HepG2 (cell line): Measurements from ENCODE around the gene PHLDB1. TPM values are rescaled to one million over a fixed set of nuclear protein-coding genes. Genes with fewer than 3 reads are reported as not detected.

Source experiments
- AGO1 ChIP-seq: fragments of 200-400 bp; formaldehyde crosslinking; IDR thresholded peaks from 2 replicates; pipeline ENCODE4 v1.6.1; 2017; ENCODE audit warnings: mild to moderate bottlenecking, low read depth, low read length, moderate library complexity; ENCODE audit not compliant: poor library complexity, severe bottlenecking
- CC2D1A ChIP-seq: sonication (generic); formaldehyde crosslinking; IDR thresholded peaks from 2 replicates; pipeline ENCODE4 v1.8.1; 2023; ENCODE audit warnings: mild to moderate bottlenecking, missing genetic modification reagents
- CEBPB ChIP-seq: IDR thresholded peaks from 2 replicates; pipeline ENCODE4 v1.6.1; 2011; ENCODE audit warnings: low read depth, low read length, improper control_type of control experiment, borderline replicate concordance
- CEBPG ChIP-seq: IDR thresholded peaks from 2 replicates; pipeline ENCODE4 v1.6.1; 2016
- ETV5 ChIP-seq: IDR thresholded peaks from 2 replicates; pipeline ENCODE4 v1.6.1; 2018; ENCODE audit warnings: missing biosample characterization, missing genetic modification reagents, inconsistent platforms, borderline replicate concordance
- GTF2F1 ChIP-seq: fragments of 150-350 bp; IDR thresholded peaks from 2 replicates; pipeline ENCODE4 v1.6.1; 2014; ENCODE audit warnings: low read length
- HCFC1 ChIP-seq: fragments of 150-350 bp; IDR thresholded peaks from 2 replicates; pipeline ENCODE4 v1.6.1; 2014; ENCODE audit warnings: low read depth, low read length
- JUNB ChIP-seq: sonication (generic); formaldehyde crosslinking; IDR thresholded peaks from 2 replicates; pipeline ENCODE4 v1.8.0; 2022; ENCODE audit warnings: missing genetic modification reagents, mild to moderate bottlenecking, borderline replicate concordance
- KLF12 ChIP-seq: sonication (generic); formaldehyde crosslinking; IDR thresholded peaks from 2 replicates; pipeline ENCODE4 v1.4.0; 2020; ENCODE audit warnings: missing genetic modification reagents, borderline replicate concordance
- MXI1 ChIP-seq: IDR thresholded peaks from 3 replicates; pipeline ENCODE4 v1.6.1; 2012; ENCODE audit warnings: low read depth, low read length, inconsistent platforms, borderline replicate concordance
- MYC ChIP-seq: sonication (generic); formaldehyde crosslinking; IDR thresholded peaks from 2 replicates; pipeline ENCODE4 v1.9.0; 2021; ENCODE audit warnings: missing genetic modification reagents, borderline replicate concordance
- SMC3 ChIP-seq: IDR thresholded peaks from 2 replicates; pipeline ENCODE4 v1.6.1; 2011; ENCODE audit warnings: low read length, improper control_type of control experiment
- SP4 ChIP-seq: sonication (generic); formaldehyde crosslinking; IDR thresholded peaks from 2 replicates; pipeline ENCODE4 v1.8.1; 2023; ENCODE audit warnings: mild to moderate bottlenecking, missing genetic modification reagents
- SP5 ChIP-seq: IDR thresholded peaks from 2 replicates; pipeline ENCODE4 v1.6.1; 2016; ENCODE audit warnings: low read depth, borderline replicate concordance
- TBL1XR1 ChIP-seq: fragments of 150-350 bp; IDR thresholded peaks from 2 replicates; pipeline ENCODE4 v1.6.1; 2014; ENCODE audit warnings: borderline replicate concordance, low read length; ENCODE audit not compliant: partially characterized antibody
- TRIM22 ChIP-seq: fragments of 450-650 bp; IDR thresholded peaks from 2 replicates; pipeline ENCODE4 v1.6.1; 2017
- ZBTB2 ChIP-seq: sonication (generic); formaldehyde crosslinking; IDR thresholded peaks from 2 replicates; pipeline ENCODE4 v1.8.0; 2022; ENCODE audit warnings: low read depth, missing genetic modification reagents
- ZBTB25 ChIP-seq: IDR thresholded peaks from 2 replicates; pipeline ENCODE4 v1.6.1; 2018; ENCODE audit warnings: missing genetic modification reagents
- ZNF12 ChIP-seq: sonication (generic); formaldehyde crosslinking; IDR thresholded peaks from 2 replicates; pipeline ENCODE4 v1.5.0; 2020; ENCODE audit warnings: missing genetic modification reagents
- ZNF232 ChIP-seq: sonication (generic); formaldehyde crosslinking; IDR thresholded peaks from 2 replicates; pipeline ENCODE4 v1.4.0; 2020; ENCODE audit warnings: missing genetic modification reagents, borderline replicate concordance
- ZNF333 ChIP-seq: sonication (generic); formaldehyde crosslinking; IDR thresholded peaks from 2 replicates; pipeline ENCODE4 v1.4.0; 2020; ENCODE audit warnings: mild to moderate bottlenecking, missing genetic modification reagents, borderline replicate concordance
- ZNF337 ChIP-seq: sonication (generic); formaldehyde crosslinking; IDR thresholded peaks from 2 replicates; pipeline ENCODE4 v1.5.1; 2020; ENCODE audit warnings: missing genetic modification reagents, low read depth, mild to moderate bottlenecking, borderline replicate concordance
- ZNF33B ChIP-seq: sonication (generic); formaldehyde crosslinking; IDR thresholded peaks from 2 replicates; pipeline ENCODE4 v1.5.1; 2020; ENCODE audit warnings: mild to moderate bottlenecking, missing genetic modification reagents
- ZNF513 ChIP-seq: sonication (generic); formaldehyde crosslinking; conservative IDR thresholded peaks from 2 replicates; pipeline ENCODE4 v1.5.0; 2020; ENCODE audit warnings: missing genetic modification reagents
- ZNF572 ChIP-seq: sonication (generic); formaldehyde crosslinking; IDR thresholded peaks from 2 replicates; pipeline ENCODE4 v1.5.1; 2020; ENCODE audit warnings: mild to moderate bottlenecking, missing genetic modification reagents
- polyA plus RNA-seq, 8 experiments: library from polyadenylated mRNA; depleted of rRNA in 3 of 8; stranded (reverse) in 7 of 8; unstranded in 1 of 8; fragments of >200 nt; fragmentation: Illumina TruSeq in 4 of 8; extraction: Trizol in 4 of 8; gene quantifications; 2 replicates each; pipeline versions ENCODE4 v1.2.1 to v1.2.3, GENCODE V29; 2011 to 2016; ENCODE audit warnings: low read depth in 4 of 8, missing spikeins in 1 of 8, mixed read lengths in 1 of 8; ENCODE audit not compliant: insufficient read depth in 1 of 8
- total RNA-seq, 5 experiments: library from RNA; depleted of rRNA; stranded (reverse); fragments of >200 nt; fragmentation: Illumina TruSeq; extraction: Trizol; gene quantifications; 2 replicates each; pipeline ENCODE4 v1.2.3, GENCODE V29; 2016; ENCODE audit warnings: low read depth in 1 of 5
- TF ChIP-seq, protein P1 (sequence below): sonication (generic); formaldehyde crosslinking; IDR thresholded peaks from 2 replicates; pipeline ENCODE4 v1.4.0; 2020; ENCODE audit warnings: mild to moderate bottlenecking, missing genetic modification reagents

PHLDB1 gene
- total and polyA plus RNA-seq, 2 of the 13 experiments (the other 11 are each of a cell fraction or from before 2014, with no cell fraction given), result 13.8 to 14.2 TPM

GRCh38 chr11:118689852-118690552 is 82.6 kb downstream of the PHLDB1 start (continued):
- TF ChIP-seq ZNF33B (CRISPR knock-in tag), result no peak
- TF ChIP-seq HCFC1, result no peak
- TF ChIP-seq JUNB, result no peak
- TF ChIP-seq KLF12 (CRISPR knock-in tag), result peak; percentile 96; the same call in 1 of the 2 replicates
- TF ChIP-seq SP5 (CRISPR knock-in tag), result 0 out of 2 replicates have a peak, but pooled peaks have one; percentile 1
- no peak for TF ChIP-seq CEBPB
- TF ChIP-seq CC2D1A (CRISPR knock-in tag), result no peak; the same call in 1 of the 2 replicates
- no peak for TF ChIP-seq ZBTB2 (CRISPR knock-in tag)
- TF ChIP-seq AGO1, result peak; percentile 56
- TF ChIP-seq SMC3, result peak; percentile 55; the same call in 1 of the 2 replicates
- peak; percentile 47; the same call in 1 of the 2 replicates for TF ChIP-seq MYC (CRISPR knock-in tag)
- no peak for TF ChIP-seq ZNF513 (CRISPR knock-in tag)
- 0 out of 2 replicates have a peak, but pooled peaks have one; percentile 44 for TF ChIP-seq ZBTB25 (CRISPR knock-in tag)
- no peak for TF ChIP-seq GTF2F1
- no peak for TF ChIP-seq CEBPG (CRISPR knock-in tag)
- TF ChIP-seq ZNF232 (CRISPR knock-in tag), result peak; percentile 53; the same call in 1 of the 2 replicates
- no peak for TF ChIP-seq ZNF337 (CRISPR knock-in tag)
- peak; percentile 64 for TF ChIP-seq SP4 (CRISPR knock-in tag)
- TF ChIP-seq, protein P1, sequence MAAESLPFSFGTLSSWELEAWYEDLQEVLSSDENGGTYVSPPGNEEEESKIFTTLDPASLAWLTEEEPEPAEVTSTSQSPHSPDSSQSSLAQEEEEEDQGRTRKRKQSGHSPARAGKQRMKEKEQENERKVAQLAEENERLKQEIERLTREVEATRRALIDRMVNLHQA, result no peak
- TF ChIP-seq ZNF572, result peak; percentile 46; the same call in 1 of the 2 replicates
- no peak; the same call in 1 of the 2 replicates for TF ChIP-seq ZNF333 (CRISPR knock-in tag)
- TF ChIP-seq ETV5 (CRISPR knock-in tag), result peak; percentile 47; the same call in 1 of the 2 replicates
- no peak for TF ChIP-seq ZNF12
- TF ChIP-seq MXI1, result peak; percentile 8; the same call in 1 of the 3 replicates
- no peak for TF ChIP-seq TRIM22
- TF ChIP-seq TBL1XR1, result no peak
